HG03039 (cell line): ENCODE measurements around the gene ALDH1B1.
"Not testable (repeated sequence)": the region's sequence is repeated elsewhere in the genome, so short reads cannot be mapped to it uniquely, and the experiment has no call there.

Source experiments
- ATAC-seq: cut with Tn5 transposase; IDR thresholded peaks from one replicate; pipeline ENCODE4 v1.9.1; 2021; ENCODE audit warnings: mild to moderate bottlenecking, moderate library complexity; ENCODE audit not compliant: unreplicated experiment

The ALDH1B1 gene

DNA sequence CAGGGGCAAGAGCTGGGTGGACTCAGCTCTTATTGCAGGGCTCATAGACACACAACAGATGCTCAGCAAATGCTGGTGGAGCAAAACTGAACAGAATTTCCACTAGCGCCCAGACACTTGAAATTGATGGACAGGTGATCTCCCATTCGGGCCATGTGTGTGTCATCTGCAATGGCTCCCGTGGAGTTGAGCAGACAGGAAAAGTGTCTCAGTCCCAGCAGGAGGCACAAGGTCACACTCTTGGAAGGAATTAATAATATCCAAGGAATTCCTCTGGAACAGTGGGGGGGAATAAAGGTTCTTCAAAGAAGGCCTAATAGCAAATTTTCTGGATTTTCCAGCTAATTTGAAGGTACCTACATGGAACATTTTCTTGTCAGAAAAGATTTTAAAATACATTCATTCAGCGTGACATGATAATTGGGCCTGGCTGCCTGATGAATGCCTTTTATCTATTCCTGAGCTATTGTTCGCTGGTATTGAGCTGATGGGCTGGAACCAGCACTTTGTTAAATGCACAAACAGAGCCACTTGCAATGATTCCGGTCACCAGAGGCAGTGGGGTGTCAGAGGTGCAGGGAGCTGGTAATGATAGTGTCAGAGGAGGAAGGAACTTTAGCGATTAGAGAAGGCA lies 31.5 kb upstream of the ALDH1B1 start:
- ATAC-seq: no peak

GRCh38 chr9:38361473-38361850 lies 31.0 kb upstream of the ALDH1B1 start:
- no peak for ATAC-seq

DNA sequence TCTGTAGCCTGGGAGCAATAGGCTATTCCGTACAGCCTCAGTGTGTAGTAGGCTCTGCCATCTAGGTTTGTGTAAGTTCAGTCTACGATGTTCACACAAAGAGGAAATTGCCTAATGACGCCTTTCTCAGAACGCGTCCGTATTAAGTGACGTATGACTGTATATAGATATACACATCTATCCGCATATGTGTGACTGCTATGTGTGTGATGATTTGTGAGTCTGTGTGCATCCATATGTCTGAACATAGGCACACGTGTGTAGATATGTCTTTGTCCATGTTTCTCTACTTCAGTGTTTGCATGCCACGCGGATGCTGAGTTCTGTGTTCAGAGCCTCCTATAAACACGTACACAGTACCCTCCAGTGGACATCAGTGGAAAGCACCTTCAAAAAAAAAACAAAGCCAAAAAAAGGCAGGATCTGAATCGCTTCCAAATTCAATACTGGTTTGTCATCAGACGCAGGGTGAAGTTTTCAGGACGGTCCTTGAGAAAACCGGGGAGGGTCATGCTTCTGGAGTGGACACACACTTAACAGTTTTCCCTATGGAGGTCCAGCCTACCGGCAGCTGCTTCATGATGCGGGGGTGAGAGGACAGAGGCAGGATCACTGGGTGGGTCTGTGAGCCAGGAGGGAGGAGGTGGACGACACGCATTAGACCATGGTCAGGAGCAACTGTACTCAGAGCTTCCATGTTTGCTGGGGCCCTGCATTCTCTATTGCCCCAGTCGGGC lies 29.5 kb upstream of the ALDH1B1 start:
- no peak for ATAC-seq

DNA sequence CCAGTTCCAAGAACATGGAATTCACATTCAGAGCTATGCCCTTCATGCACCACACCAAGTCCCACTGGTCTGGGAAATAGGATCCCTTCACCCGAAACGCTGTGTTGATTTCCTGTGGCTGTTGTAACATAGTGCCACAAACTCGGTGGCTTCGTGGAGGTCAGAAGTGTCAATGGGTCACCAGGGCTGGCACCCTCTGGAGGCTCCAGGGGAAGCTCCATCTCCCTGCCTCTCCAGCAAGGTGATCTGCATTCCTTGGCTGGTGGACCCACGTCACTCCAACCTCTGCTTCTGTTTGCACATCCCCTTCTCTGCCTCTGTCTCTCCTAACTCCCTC lies 28.9 kb upstream of the ALDH1B1 start:
- no peak for ATAC-seq

- ATAC-seq: no peak
Observed at GRCh38 chr9:38367898-38368297, 24.6 kb upstream of the ALDH1B1 start.

DNA sequence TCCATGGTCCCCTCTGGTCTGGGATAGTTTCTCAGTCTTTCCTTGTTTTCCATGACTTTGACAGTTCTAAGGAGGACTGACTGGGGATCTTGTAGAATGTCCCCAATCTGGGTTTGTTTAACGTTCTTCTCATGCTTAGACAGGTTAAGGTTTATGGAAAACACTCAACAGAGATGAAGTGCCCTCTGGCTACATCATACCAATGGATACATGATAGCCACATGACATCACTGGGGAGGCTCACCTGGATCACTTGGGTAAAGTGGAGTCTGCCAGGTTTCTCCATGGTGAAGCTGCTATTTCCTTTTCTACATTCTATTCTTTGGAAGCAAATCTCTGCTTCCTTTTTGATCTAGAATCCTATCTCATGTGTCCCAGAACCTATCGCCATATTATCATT lies 23.8 kb upstream of the ALDH1B1 start:
- no peak for ATAC-seq

GRCh38 chr9:38370176-38370575 lies 22.3 kb upstream of the ALDH1B1 start:
- no peak for ATAC-seq

GRCh38 chr9:38371495-38371894 lies 21.0 kb upstream of the ALDH1B1 start:
- ATAC-seq: no peak

- ATAC-seq: no peak
Observed at GRCh38 chr9:38372762-38373619, 19.5 kb upstream of the ALDH1B1 start.

DNA sequence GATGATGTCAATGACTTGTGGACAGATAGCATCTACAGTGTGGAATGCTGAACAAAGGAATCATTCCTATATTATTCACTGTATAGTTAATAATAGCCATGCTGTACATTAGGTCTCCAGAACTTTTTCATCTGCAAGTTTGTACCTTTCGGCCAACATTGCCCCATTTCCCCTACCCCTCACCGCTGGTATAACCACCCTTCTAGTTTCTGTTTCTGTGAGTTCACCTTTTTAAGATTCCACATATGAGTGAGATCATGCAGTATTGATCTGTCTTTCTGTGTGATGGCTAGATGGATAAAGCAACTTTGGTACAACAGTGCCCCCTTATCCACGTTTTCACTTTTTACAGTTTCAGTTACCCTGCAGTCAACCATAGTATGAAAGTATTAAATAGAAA lies 18.8 kb upstream of the ALDH1B1 start:
- no peak for ATAC-seq

GRCh38 chr9:38374847-38375571 lies 17.5 kb upstream of the ALDH1B1 start:
- no peak for ATAC-seq

DNA sequence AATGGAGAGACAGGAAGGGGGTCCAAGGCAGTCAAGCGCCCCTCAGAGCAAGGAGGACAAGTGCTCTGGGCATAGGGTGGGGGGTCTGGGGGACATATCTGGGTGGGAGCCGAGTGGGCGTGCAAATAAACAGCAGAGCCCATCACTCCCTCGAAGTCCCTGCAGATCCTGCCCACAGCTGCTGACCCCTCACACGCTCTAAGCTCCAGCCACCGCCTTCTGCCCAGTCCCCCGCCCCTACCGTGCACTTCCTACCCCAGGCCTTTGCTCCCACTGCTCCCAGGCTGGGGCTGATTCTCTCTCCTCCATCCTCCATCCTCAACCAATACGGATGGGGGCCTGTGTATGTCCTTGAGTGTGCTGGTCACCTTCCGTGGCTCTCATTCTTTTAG lies 16.9 kb upstream of the ALDH1B1 start:
- no peak for ATAC-seq

DNA sequence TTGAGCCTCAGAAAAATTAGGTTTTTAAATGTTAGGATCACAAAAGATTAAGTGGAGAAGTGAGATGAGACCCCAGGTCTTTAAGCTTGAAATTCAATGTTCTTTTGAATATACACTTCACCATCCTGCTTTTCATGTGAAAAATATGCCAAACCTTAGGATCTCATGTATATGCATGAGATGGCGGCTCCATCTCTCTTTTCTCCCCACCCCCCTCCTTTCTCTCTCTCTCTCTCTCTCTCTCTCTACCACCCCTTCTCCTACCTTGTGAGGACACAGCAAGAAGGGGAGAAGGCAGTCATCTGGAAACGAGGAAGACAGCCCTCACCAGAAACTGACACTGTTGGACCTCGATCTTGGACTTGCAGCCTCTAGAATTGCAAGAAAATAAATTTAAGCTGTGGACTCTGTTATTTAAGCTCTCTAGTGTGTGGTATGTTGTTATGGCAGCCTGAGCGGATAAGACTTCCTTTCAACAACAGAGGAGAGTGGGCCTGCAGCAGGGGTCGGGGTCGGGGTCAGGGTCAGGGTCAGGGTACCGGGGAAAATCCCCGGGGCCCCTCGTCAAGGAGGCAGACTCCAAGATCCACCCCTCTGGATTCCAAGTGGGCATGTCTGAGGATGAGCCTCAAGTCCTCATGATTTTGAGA lies 16.4 kb upstream of the ALDH1B1 start:
- no peak for ATAC-seq

DNA sequence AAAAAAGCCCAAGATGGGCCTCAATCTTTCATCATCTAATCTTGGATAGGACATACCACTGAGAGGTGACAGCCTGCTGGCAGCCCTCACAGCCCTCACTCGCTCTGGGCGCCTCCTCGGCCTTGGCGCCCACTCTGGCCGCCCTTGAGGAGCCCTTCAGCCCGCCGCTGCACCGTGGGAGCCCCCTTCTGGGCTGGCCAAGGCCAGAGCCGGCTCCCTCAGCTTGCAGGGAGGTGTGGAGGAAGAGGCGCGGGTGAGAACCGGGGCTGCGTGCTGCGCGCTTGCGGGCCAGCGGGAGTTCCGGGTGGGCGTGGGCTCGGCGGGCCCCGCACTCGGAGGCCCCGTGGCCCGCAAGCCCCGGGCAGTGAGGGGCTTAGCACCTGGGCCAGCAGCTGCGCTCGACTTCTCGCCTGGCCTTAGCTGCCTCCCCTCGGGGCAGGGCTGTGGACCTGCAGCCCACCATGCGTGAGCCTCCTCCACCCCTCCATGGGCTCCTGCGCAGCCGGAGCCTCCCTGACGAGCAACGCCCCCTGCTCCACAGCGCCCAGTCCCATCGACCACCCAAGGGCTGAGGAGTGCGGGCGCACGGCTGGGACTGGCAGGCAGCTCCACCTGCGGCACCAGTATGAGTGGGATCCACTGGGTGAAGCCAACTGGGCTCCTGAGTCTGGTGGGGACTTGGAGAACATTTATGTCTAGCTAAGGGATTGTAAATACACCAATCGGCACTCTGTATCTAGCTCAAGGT lies 15.0 kb upstream of the ALDH1B1 start:
- ATAC-seq: not testable (repeated sequence)

- ATAC-seq: no peak
Observed at GRCh38 chr9:38380230-38380871, 12.2 kb upstream of the ALDH1B1 start.

DNA sequence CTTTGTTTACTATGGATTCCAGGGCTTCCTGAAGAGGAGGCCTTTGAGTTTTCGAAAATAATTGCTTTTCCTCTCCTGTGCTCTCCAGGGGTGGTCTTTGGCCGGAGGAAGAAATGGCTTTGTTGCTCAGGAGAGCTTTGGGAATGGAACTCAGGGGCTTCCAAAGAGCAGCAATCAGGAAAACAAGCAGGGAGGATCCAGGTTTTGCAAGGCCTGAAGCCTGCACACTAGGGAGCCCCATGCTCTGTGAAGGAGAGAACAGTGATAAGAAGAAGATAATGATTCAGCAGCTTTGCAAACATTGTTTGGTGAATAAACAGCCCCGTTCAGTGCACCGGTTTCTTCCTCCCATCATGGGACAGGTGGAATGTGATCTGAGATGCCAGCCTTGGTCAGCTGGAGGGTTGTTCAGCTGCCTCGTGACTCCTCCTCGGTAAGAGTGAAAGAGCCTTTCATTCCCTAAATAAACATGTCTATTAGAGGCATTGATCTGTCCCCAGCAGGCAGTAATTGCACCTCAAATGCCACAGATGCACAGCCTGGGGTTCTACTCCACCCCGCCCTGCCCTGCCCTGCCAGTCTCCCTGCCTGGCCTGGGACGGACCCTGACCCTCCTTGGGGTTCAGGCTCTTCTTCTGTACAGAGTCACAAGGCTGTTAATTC lies 11.5 kb upstream of the ALDH1B1 start:
- no peak for ATAC-seq

GRCh38 chr9:38382141-38382540 lies 10.4 kb upstream of the ALDH1B1 start:
- ATAC-seq: no peak

- no peak for ATAC-seq
Observed at GRCh38 chr9:38384990-38385848, 7.3 kb upstream of the ALDH1B1 start.
